ENCODE measurements around the gene TRIO.

TRIO gene

DNA sequence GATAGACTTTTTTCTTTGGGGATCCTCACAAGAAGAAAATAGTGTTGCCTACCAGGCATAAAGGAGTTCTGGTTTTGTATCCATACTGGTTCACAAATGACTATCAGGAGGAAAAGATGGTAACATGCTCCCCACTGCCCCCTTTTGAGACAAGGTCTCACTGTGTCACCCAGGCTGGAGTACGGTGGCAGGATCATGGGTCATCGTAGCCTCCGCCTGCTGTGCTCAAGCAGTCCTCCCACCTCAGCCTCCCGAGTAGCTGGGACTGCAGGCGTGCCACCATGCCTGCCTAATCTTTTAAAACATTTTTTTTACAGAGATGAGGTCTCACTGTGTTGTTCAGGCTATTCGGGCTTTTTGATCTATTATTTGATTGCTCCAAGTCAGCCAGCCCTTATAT, 99.3 kb downstream of the TRIO start:
- no peaks in the 10 kb centered on the region for H3K36me3 ChIP-seq (ENCODE audit: control insufficient read depth in 2 of 2, insufficient read depth in 1 of 2, low read length in 2 of 2)
- no peaks in the 10 kb centered on the region for H3K9me3 ChIP-seq (ENCODE audit: control insufficient read depth, insufficient read depth, low read depth, low read length)
- ChIA-PET POLR2A (no interaction called here), CTCF (interaction anchor here (1.0 to 1.6 kb wide), 3 partner anchors 8 to 255 kb away, joined by 3 to 4 read pairs (median 4); no protein-coding TSS in a partner anchor)
- H3K4me1 ChIP-seq (ENCODE audit: control insufficient read depth, insufficient read depth, low read length), result peaks cover 28% of the 10 kb centered on the region
- TF ChIP-seq ZNF335 (tag by site-specific recombination; conservative IDR thresholded peaks at IDR 0.05), result no peak
- peak; percentile 10; the same call in 1 of the 2 replicates for TF ChIP-seq ZNF600 (tag by site-specific recombination; IDR thresholded peaks at IDR 0.05)
- no peak overlapping the region for H3K27ac ChIP-seq (ENCODE audit: extremely low read depth, low read depth, low read length)
- no peak overlapping the region for H3K4me3 ChIP-seq (ENCODE audit: low read depth, low read length)

DNA sequence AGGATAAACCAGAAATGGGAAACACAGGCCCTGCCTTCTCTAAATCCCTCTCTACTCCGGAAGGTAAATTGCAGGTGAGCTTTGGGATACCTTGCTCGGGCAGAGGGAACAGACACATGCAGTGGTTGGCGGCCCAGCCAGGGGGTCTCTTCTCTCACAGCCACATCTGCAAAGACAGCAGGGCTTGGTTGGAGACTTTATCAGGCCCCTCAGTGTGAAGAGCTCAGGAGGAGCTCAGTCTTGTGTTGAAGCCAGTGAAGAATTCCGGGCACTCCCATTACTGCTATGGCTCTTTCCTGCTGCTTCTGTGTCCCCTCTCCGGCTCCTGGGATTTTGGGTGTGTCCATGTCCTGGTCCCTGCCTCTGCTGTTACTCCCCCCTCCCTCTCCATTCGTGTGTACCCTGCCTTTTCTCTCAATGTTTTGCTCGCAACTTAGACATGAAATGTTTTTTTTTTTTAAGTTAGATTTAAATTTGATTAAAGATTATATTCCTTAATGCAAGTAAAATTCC, 99.8 kb downstream of the TRIO start:
- Histone ChIP-seq H3K4me3 (ENCODE audit: low read depth, low read length) (no peak overlapping the region), H3K36me3 (ENCODE audit: control insufficient read depth in 2 of 2, insufficient read depth in 1 of 2, low read length in 2 of 2) (no peaks in the 10 kb centered on the region), H3K27ac (ENCODE audit: extremely low read depth, low read depth, low read length) (no peak overlapping the region), H3K4me1 (ENCODE audit: control insufficient read depth, insufficient read depth, low read length) (peaks cover 25% of the 10 kb centered on the region), H3K9me3 (ENCODE audit: control insufficient read depth, insufficient read depth, low read depth, low read length) (no peaks in the 10 kb centered on the region)
- CTCF ChIA-PET, result interaction anchor here (0.7 to 1.0 kb wide), 2 partner anchors 86 to 255 kb away, joined by 3 to 4 read pairs; no protein-coding TSS in a partner anchor
- POLR2A ChIA-PET, result no interaction called here
- no peak for TF ChIP-seq ZNF677 (tag by site-specific recombination; IDR thresholded peaks at IDR 0.05)
- no peak for TF ChIP-seq ZNF223 (tag by site-specific recombination; IDR thresholded peaks at IDR 0.05)
- TF ChIP-seq SCRT1 (tag by site-specific recombination; IDR thresholded peaks at IDR 0.05; ENCODE audit: borderline replicate concordance), result no peak
- no peak for TF ChIP-seq YY2 (tag by site-specific recombination; IDR thresholded peaks at IDR 0.05)
- TF ChIP-seq ZIC2 (tag by site-specific recombination; IDR thresholded peaks at IDR 0.05), result peak; percentile 81
- TF ChIP-seq, protein P1, sequence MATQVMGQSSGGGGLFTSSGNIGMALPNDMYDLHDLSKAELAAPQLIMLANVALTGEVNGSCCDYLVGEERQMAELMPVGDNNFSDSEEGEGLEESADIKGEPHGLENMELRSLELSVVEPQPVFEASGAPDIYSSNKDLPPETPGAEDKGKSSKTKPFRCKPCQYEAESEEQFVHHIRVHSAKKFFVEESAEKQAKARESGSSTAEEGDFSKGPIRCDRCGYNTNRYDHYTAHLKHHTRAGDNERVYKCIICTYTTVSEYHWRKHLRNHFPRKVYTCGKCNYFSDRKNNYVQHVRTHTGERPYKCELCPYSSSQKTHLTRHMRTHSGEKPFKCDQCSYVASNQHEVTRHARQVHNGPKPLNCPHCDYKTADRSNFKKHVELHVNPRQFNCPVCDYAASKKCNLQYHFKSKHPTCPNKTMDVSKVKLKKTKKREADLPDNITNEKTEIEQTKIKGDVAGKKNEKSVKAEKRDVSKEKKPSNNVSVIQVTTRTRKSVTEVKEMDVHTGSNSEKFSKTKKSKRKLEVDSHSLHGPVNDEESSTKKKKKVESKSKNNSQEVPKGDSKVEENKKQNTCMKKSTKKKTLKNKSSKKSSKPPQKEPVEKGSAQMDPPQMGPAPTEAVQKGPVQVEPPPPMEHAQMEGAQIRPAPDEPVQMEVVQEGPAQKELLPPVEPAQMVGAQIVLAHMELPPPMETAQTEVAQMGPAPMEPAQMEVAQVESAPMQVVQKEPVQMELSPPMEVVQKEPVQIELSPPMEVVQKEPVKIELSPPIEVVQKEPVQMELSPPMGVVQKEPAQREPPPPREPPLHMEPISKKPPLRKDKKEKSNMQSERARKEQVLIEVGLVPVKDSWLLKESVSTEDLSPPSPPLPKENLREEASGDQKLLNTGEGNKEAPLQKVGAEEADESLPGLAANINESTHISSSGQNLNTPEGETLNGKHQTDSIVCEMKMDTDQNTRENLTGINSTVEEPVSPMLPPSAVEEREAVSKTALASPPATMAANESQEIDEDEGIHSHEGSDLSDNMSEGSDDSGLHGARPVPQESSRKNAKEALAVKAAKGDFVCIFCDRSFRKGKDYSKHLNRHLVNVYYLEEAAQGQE (tag by site-specific recombination; IDR thresholded peaks at IDR 0.05), result no peak
- TF ChIP-seq ZNF341 (tag by site-specific recombination; IDR thresholded peaks at IDR 0.05; ENCODE audit: low read depth), result peak; percentile 48; the same call in 1 of the 2 replicates
- no peak for TF ChIP-seq ZBTB20 (tag by site-specific recombination; IDR thresholded peaks at IDR 0.05)
- no peak for TF ChIP-seq ZNF561 (tag by site-specific recombination; IDR thresholded peaks at IDR 0.05; ENCODE audit: borderline replicate concordance)
- no peak for TF ChIP-seq ZNF707 (tag by site-specific recombination; IDR thresholded peaks at IDR 0.05)
- no peak for TF ChIP-seq ZNF530 (tag by site-specific recombination; IDR thresholded peaks at IDR 0.05; ENCODE audit: low read depth)
- no peak for TF ChIP-seq ZNF112 (tag by site-specific recombination; IDR thresholded peaks at IDR 0.05)
- no peak for TF ChIP-seq ZXDB (tag by site-specific recombination; IDR thresholded peaks at IDR 0.05)
- TF ChIP-seq ZNF248 (tag by site-specific recombination; IDR thresholded peaks at IDR 0.05), result no peak
- TF ChIP-seq, protein P2, sequence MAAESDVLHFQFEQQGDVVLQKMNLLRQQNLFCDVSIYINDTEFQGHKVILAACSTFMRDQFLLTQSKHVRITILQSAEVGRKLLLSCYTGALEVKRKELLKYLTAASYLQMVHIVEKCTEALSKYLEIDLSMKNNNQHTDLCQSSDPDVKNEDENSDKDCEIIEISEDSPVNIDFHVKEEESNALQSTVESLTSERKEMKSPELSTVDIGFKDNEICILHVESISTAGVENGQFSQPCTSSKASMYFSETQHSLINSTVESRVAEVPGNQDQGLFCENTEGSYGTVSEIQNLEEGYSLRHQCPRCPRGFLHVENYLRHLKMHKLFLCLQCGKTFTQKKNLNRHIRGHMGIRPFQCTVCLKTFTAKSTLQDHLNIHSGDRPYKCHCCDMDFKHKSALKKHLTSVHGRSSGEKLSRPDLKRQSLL (tag by site-specific recombination; IDR thresholded peaks at IDR 0.05), result no peak
- TF ChIP-seq, protein P3, sequence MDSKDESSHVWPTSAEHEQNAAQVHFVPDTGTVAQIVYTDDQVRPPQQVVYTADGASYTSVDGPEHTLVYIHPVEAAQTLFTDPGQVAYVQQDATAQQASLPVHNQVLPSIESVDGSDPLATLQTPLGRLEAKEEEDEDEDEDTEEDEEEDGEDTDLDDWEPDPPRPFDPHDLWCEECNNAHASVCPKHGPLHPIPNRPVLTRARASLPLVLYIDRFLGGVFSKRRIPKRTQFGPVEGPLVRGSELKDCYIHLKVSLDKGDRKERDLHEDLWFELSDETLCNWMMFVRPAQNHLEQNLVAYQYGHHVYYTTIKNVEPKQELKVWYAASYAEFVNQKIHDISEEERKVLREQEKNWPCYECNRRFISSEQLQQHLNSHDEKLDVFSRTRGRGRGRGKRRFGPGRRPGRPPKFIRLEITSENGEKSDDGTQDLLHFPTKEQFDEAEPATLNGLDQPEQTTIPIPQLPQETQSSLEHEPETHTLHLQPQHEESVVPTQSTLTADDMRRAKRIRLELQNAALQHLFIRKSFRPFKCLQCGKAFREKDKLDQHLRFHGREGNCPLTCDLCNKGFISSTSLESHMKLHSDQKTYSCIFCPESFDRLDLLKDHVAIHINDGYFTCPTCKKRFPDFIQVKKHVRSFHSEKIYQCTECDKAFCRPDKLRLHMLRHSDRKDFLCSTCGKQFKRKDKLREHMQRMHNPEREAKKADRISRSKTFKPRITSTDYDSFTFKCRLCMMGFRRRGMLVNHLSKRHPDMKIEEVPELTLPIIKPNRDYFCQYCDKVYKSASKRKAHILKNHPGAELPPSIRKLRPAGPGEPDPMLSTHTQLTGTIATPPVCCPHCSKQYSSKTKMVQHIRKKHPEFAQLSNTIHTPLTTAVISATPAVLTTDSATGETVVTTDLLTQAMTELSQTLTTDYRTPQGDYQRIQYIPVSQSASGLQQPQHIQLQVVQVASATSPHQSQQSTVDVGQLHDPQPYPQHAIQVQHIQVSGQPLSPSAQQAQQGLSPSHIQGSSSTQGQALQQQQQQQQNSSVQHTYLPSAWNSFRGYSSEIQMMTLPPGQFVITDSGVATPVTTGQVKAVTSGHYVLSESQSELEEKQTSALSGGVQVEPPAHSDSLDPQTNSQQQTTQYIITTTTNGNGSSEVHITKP (tag by site-specific recombination; IDR thresholded peaks at IDR 0.05), result peak; percentile 77
- TF ChIP-seq PRDM1 (tag by site-specific recombination; IDR thresholded peaks at IDR 0.05), result no peak
- no peak for TF ChIP-seq ZNF2 (tag by site-specific recombination; IDR thresholded peaks at IDR 0.05)
- no peak for TF ChIP-seq ZNF354C (tag by site-specific recombination; IDR thresholded peaks at IDR 0.05; ENCODE audit: borderline replicate concordance, low read depth)
- TF ChIP-seq ZNF302 (tag by site-specific recombination; IDR thresholded peaks at IDR 0.05; ENCODE audit: low read depth), result no peak
- TF ChIP-seq KLF1 (tag by site-specific recombination; IDR thresholded peaks at IDR 0.05), result peak; percentile 29; the same call in 1 of the 2 replicates
- TF ChIP-seq, protein P4, sequence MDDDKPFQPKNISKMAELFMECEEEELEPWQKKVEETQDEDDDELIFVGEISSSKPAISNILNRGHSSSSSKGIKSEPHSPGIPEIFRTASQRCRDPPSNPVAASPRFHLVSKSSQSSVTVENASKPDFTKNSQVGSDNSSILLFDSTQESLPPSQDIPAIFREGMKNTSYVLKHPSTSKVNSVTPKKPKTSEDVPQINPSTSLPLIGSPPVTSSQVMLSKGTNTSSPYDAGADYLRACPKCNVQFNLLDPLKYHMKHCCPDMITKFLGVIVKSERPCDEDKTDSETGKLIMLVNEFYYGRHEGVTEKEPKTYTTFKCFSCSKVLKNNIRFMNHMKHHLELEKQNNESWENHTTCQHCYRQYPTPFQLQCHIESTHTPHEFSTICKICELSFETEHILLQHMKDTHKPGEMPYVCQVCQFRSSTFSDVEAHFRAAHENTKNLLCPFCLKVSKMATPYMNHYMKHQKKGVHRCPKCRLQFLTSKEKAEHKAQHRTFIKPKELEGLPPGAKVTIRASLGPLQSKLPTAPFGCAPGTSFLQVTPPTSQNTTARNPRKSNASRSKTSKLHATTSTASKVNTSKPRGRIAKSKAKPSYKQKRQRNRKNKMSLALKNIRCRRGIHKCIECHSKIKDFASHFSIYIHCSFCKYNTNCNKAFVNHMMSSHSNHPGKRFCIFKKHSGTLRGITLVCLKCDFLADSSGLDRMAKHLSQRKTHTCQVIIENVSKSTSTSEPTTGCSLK (tag by site-specific recombination; IDR thresholded peaks at IDR 0.05), result no peak
